Thymus (tissue), 11 donors: ENCODE measurements around the gene DCAF4. TPM values are rescaled to one million over a fixed set of nuclear protein-coding genes. Genes with fewer than 3 reads are reported as not detected.

Source experiments
- DNase-seq, 9 donors: peaks; one replicate each; pipeline ENCODE4 v3.0.0-alpha.2; 2013; ENCODE audit warnings: low spot score in 9 of 9, low read depth in 6 of 9, missing footprints in 1 of 9
- H3K27ac ChIP-seq, 2 donors: one replicate each; pipeline ENCODE4 v1.5.1; 2013; ENCODE audit warnings: control low read depth in 1 of 2, low read depth in 1 of 2, low read length in 1 of 2, mild to moderate bottlenecking in 1 of 2, moderate library complexity in 1 of 2
- H3K27me3 ChIP-seq, 2 donors: one replicate each; pipeline ENCODE4 v1.5.1; 2013; ENCODE audit warnings: low read length in 1 of 2; ENCODE audit not compliant: control insufficient read depth in 2 of 2, insufficient read depth in 1 of 2
- H3K36me3 ChIP-seq, 2 donors: one replicate each; pipeline ENCODE4 v1.5.1; 2013; ENCODE audit warnings: low read length in 1 of 2, mild to moderate bottlenecking in 1 of 2, moderate library complexity in 1 of 2; ENCODE audit not compliant: control insufficient read depth in 2 of 2, insufficient read depth in 2 of 2
- H3K4me1 ChIP-seq, 2 donors: one replicate each; pipeline ENCODE4 v1.5.1; 2013; ENCODE audit warnings: low read length in 2 of 2; ENCODE audit not compliant: control insufficient read depth in 2 of 2, insufficient read depth in 2 of 2
- H3K4me3 ChIP-seq, 2 donors: one replicate each; pipeline ENCODE4 v1.5.1; 2013; ENCODE audit warnings: low read length in 2 of 2, control low read depth in 1 of 2, mild to moderate bottlenecking in 1 of 2
- H3K9me3 ChIP-seq, 2 donors: one replicate each; pipeline ENCODE4 v1.5.1; 2013; ENCODE audit warnings: low read length in 1 of 2, mild to moderate bottlenecking in 1 of 2; ENCODE audit not compliant: control insufficient read depth in 2 of 2, insufficient read depth in 1 of 2
- WGBS: extraction: QIAGEN DNeasy Blood & Tissue Kit; methylation state at CpG from one replicate; pipeline ENCODE4 v1.1.7; 2013; 5-methylcytosine and 5-hydroxymethylcytosine counted together
- polyA plus RNA-seq: library from polyadenylated mRNA; stranded (reverse); fragments of 200-250 nt; gene quantifications from one replicate; pipeline ENCODE4 v1.2.3, GENCODE V29; 2013
- total RNA-seq: library from RNA; stranded (reverse); fragments of 120-200 nt; gene quantifications from one replicate; pipeline ENCODE4 v1.2.4, GENCODE V29; 2013
- donor health status: healthy.

Gene DCAF4
- total and polyA plus RNA-seq, 2 donors, result 7.7 to 10.7 TPM

DNA sequence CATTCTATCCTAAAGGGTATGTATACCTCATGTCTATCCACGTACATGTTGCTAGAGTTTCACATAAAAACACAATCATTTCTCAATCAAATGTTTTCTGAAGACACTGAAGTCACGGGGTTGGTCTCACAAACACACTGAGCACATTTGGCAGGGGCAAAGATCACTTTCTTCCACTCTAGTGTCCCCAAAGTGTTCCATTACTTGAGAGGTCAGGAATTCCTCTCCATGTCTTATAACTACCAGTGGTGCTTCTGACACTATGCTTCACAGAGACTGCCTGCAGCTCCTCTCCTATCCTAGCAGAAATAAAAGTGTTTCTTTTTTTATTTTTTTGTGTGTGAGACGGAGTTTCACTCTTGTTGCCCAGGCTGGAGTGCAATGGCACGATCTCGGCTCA, 81.6 kb downstream of the DCAF4 start:
- DNase-seq, result no peak
- H3K36me3 ChIP-seq, result peaks cover 9 to 33% of the 10 kb centered on the region in 2 donors
- peaks cover 0 to 10% of the 10 kb centered on the region in 2 donors for H3K4me1 ChIP-seq
- H3K4me3 ChIP-seq, result no peak overlapping the region
- H3K27me3 ChIP-seq, result no peaks in the 10 kb centered on the region
- no peaks in the 10 kb centered on the region for H3K9me3 ChIP-seq
- 96% methylated on average over 5 of the region's 5 CpGs for WGBS
- H3K27ac ChIP-seq, result no peak overlapping the region

DNA sequence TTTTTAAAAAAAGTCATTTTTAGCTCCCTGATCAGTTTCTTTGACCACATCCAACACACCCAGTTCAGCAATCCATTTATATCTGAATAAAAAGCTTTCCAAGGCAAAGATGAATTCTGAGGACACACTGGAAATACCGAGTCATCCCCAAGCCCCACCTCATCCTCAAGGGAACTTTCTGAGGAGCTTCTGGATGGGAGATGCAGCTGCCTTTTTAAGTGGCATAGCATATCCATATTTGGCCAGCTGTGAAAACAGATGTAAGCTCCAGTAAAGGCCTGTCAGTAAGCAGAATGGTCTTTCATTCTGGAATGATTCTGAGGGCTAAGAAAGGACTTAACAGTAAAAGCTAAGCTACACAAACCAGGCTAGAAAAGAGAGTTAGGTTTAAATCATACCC, 82.2 kb downstream of the DCAF4 start:
- WGBS, result 98% methylated on average over 1 of the region's 1 CpG
- Histone ChIP-seq H3K27ac (no peak overlapping the region), H3K9me3 (no peaks in the 10 kb centered on the region), H3K4me3 (no peak overlapping the region), H3K4me1 (peaks cover 0 to 10% of the 10 kb centered on the region in 2 donors), H3K27me3 (no peaks in the 10 kb centered on the region), H3K36me3 (peaks cover 8 to 36% of the 10 kb centered on the region in 2 donors)
- DNase-seq, result no peak

Other genes with a start within 250 kb of the DCAF4 start
- 1.6 TPM for gene DPF3, start 32.4 kb upstream of the DCAF4 start, total RNA-seq
- gene DPF3, start 32.4 kb upstream of the DCAF4 start, polyA plus RNA-seq, result 0.46 TPM
- 5.7 TPM for gene ZFYVE1, start 100.6 kb downstream of the DCAF4 start, total RNA-seq
- gene ZFYVE1, start 100.6 kb downstream of the DCAF4 start, polyA plus RNA-seq, result 7.0 TPM
- 41.7 TPM for gene RBM25, start 132.1 kb downstream of the DCAF4 start, total RNA-seq
- gene RBM25, start 132.1 kb downstream of the DCAF4 start, polyA plus RNA-seq, result 88.6 TPM
- 32.0 TPM for gene PSEN1, start 210.0 kb downstream of the DCAF4 start, total RNA-seq
- gene PSEN1, start 210.0 kb downstream of the DCAF4 start, polyA plus RNA-seq, result 36.4 TPM